ENCODE measurements around the gene BCL2. TPM values are rescaled to one million over a fixed set of nuclear protein-coding genes. Genes with fewer than 3 reads are reported as not detected.
A peak's percentile ranks its signal among the peaks of the same experiment; 100 is the strongest.

Gene BCL2
- total and polyA plus RNA-seq, 7 donors, result 1.1 to 27.0 (median 8.9) TPM

DNA sequence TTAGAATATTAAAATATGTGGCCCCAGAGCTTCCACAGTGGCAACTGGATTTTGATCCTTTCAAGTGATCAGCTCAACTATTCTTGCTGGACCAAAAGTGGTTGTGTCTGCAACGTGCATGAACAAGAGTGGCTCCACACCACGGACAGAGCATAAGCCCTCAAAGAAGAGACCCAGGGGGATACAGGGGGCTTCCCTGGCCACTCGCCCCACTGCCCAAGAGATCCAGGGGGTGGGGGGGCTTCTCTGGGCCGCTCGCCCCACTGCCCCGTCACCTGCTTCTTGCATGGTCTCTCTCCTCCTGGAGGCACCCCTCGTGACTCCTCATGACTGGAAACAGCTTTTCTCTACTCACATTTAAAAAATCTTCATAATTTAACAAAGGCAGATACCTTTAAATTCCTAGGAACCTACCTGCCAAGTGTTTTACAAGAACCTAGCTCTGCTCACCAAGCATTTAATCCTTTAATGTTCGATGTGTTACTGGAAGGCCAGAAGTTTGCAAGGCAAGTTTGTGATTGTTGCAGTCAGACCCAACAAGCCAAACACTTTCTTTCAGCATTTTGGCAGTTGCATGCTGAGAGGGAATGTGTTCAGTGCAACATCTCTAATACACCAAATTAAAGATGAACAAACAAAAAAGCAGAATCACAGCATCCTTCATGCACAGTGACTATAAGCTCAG lies 174.3 kb downstream of the BCL2 start:
- H3K4me3 ChIP-seq, result no peak overlapping the region
- H3K36me3 ChIP-seq (ENCODE audit: insufficient read depth in 1 of 2, low read depth in 1 of 2), result no peaks in the 10 kb centered on the region
- H3K27ac ChIP-seq, result no peak overlapping the region
- intact Hi-C loops (cut with DNase I), result no loop called here
- H3K4me1 ChIP-seq, result peaks cover 74% of the 10 kb centered on the region
- no peaks in the 10 kb centered on the region for H3K27me3 ChIP-seq (ENCODE audit: insufficient read depth in 3 of 3, low read length in 2 of 3)
- DNase-seq (no peak), ATAC-seq (no peak)
- WGBS, 3 donors, result 80 to 89% (median 84%) methylated on average over 8 of the region's 8 CpGs
- H3K9me3 ChIP-seq, result no peaks in the 10 kb centered on the region
- TF ChIP-seq, protein P1, sequence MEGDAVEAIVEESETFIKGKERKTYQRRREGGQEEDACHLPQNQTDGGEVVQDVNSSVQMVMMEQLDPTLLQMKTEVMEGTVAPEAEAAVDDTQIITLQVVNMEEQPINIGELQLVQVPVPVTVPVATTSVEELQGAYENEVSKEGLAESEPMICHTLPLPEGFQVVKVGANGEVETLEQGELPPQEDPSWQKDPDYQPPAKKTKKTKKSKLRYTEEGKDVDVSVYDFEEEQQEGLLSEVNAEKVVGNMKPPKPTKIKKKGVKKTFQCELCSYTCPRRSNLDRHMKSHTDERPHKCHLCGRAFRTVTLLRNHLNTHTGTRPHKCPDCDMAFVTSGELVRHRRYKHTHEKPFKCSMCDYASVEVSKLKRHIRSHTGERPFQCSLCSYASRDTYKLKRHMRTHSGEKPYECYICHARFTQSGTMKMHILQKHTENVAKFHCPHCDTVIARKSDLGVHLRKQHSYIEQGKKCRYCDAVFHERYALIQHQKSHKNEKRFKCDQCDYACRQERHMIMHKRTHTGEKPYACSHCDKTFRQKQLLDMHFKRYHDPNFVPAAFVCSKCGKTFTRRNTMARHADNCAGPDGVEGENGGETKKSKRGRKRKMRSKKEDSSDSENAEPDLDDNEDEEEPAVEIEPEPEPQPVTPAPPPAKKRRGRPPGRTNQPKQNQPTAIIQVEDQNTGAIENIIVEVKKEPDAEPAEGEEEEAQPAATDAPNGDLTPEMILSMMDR (IDR thresholded peaks at IDR 0.05), result no peak

DNA sequence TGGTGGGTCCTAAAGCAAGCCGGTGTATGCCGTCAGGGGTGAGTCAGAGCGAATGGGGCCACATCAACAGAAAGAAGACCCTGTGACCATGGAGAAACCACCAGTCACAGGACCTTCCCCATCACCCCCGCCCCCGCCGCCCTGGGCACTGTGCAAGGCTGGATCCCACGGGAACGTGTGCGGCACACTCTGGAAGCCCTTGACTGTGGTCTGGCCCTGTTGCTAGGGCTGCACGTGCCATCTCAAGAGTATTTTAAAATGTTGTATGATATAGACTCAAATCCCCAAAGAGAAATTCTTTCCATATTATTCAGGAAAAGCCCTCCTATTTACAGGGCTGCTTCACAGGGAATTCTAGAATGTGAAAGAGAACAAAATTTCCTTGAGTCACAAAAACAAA lies 174.8 kb downstream of the BCL2 start:
- Histone ChIP-seq H3K4me3 (no peak overlapping the region), H3K36me3 (ENCODE audit: insufficient read depth in 1 of 2, low read depth in 1 of 2) (no peaks in the 10 kb centered on the region), H3K27me3 (ENCODE audit: insufficient read depth in 3 of 3, low read length in 2 of 3) (no peaks in the 10 kb centered on the region), H3K4me1 (peaks cover 77% of the 10 kb centered on the region), H3K27ac (no peak overlapping the region), H3K9me3 (no peaks in the 10 kb centered on the region)
- no peak for ATAC-seq
- WGBS, 3 donors, result 90 to 91% (median 91%) methylated on average over 10 of the region's 10 CpGs
- intact Hi-C loops (cut with DNase I), result no loop called here
- TF ChIP-seq, protein P1 (IDR thresholded peaks at IDR 0.05), result no peak
- no peak for DNase-seq

DNA sequence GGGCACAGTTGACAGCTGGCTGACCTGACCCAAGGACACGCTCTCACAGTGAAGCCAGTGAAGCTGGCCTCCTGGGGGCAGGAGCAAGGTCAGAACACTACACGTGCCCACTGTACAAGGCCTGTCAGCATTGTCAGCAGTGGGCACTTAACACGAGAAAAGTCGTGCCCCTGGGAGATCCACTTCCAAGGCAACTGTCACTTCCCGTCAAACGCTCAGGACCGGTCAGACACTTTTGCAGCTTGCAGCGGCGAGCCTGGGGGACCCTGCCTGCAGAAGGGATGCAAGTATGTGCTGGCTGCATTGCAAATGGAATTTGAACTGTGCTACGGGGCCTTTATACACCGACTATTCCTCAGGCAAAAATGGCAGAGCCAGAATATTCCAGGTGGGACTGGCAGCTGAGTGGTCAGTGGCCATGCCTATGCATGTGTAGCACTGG lies 176.2 kb downstream of the BCL2 start:
- H3K4me3 ChIP-seq, result no peak overlapping the region
- no peak for ATAC-seq

DNA sequence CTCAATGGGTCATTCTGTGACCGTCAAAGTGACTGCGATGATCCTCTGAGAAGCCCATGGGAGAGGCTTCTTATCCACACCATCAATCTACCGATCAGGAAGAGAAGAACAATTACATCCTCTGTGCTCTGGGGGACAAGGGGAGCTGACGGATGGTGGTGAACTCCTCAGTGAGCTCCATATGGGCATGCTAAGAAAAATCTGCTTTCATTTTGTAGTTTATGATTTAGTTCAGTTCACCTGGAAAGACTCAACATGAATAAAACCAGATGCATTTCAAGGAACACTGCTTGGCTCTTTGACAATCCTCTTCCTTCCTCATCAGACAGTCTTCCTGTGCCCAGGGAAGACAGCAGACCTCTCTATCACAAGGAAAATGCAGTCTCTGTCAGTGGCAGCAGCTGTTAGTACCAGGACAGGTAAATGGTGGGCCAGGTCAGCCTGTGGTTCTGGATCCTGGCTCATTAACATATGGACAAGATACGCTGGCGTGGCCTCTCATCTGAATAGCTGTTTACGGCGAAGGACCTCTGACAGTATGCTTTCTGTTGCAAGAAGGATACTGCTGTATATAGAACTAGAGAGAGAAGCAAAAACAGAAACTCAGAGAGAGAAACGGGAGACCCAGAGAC lies 176.9 kb downstream of the BCL2 start:
- Histone ChIP-seq H3K36me3 (ENCODE audit: insufficient read depth in 1 of 2, low read depth in 1 of 2) (no peaks in the 10 kb centered on the region), H3K9me3 (no peaks in the 10 kb centered on the region), H3K4me3 (no peak overlapping the region), H3K27ac (peak overlapping the region; percentile 2), H3K4me1 (peaks cover 83% of the 10 kb centered on the region), H3K27me3 (ENCODE audit: insufficient read depth in 3 of 3, low read length in 2 of 3) (no peaks in the 10 kb centered on the region)
- 74 to 82% (median 79%) methylated on average over 9 of the region's 9 CpGs for WGBS, 3 donors
- ATAC-seq (no peak), DNase-seq (no peak)
- intact Hi-C loops (cut with DNase I), result no loop called here
- TF ChIP-seq, protein P1 (IDR thresholded peaks at IDR 0.05), result no peak

More for the DNA sequence above, 176.2 kb downstream of the BCL2 start:
- Histone ChIP-seq H3K4me1 (peaks cover 80% of the 10 kb centered on the region), H3K27me3 (ENCODE audit: insufficient read depth in 3 of 3, low read length in 2 of 3) (no peaks in the 10 kb centered on the region), H3K36me3 (ENCODE audit: insufficient read depth in 1 of 2, low read depth in 1 of 2) (no peaks in the 10 kb centered on the region), H3K27ac (peak overlapping the region; percentile 7), H3K9me3 (no peaks in the 10 kb centered on the region)
- WGBS, 3 donors, result 43 to 51% (median 49%) methylated on average over 11 of the region's 11 CpGs
- intact Hi-C loops (cut with DNase I), result no loop called here
- TF ChIP-seq, protein P1 (IDR thresholded peaks at IDR 0.05), result no peak
- no peak for DNase-seq
